ENCODE results near the gene TRABD2A.

The TRABD2A gene

DNA sequence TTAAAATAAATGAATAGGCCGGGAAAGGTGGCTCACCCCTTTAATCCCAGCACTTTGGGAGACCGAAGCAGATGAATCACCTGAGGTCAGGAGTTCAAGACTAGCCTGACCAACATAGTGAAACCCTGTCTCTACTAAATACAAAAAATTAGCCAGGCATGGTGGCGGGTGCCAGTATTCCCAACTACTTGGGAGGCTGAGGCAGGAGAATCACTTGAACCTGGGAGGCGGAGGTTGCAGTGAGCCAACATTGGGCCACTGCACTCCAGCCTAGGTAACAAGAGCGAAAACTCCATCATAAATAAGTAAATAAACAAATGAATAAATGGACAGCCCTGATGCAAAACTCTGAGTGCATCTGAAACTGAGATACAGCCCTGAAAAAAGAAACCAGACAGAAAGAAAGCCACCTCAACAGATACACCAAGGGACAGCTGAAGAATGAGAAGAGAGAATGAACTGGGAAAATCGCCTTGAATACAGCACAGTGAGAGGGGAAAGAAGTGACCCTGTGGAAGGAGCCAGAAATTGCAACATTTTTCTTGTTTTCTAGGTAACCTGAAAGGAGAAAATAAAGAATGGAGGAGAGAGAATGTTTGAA, 64.4 kb downstream of the TRABD2A start:
- no peak for DNase-seq (ENCODE audit: low read depth)

DNA sequence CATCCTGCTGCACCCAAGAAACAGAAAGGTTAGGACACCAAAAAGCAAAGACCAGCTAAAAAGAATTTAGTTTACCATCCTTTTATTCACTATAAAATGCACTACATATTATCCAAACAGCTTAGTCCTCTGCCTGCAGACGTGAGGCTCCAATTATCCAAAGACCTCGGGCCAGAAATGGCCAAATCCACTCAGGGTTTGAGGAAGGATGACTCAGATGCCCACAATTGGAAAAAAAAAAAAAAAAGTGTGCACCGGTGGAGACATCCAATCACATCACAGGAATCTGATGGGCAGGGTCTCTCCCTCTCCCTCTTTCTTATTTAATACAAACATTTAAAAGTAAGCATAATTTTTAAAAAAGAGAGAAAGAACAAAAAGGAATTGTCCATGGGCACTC, 65.7 kb downstream of the TRABD2A start:
- peak; percentile 6 for DNase-seq (ENCODE audit: low read depth)

GRCh38 chr2:84811839-84812431, 68.9 kb downstream of the TRABD2A start:
- DNase-seq (ENCODE audit: low read depth): no peak

DNA sequence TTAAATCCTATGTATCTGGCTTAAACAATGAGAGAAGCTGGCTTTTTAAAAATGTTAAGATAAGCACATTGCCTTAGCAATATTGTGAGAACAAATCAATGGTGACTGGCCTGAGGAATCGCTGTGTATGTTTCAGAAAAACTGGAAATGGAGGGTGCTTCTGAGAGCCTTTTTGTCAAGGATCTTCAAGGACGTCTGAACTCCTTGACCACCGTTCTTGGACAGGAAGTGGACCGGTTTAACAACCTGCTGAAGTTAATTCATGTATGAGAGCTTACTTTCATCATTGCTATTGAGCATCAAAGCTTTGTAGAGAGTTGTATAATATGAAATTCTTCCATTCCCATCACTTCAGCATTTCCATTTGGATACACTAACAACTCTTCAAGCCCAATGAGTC, 72.6 kb downstream of the TRABD2A start:
- DNase-seq (ENCODE audit: low read depth): no peak

- peak; percentile 92 for DNase-seq (ENCODE audit: low read depth)
Observed at GRCh38 chr2:84807063-84807485, 73.8 kb downstream of the TRABD2A start.

DNA sequence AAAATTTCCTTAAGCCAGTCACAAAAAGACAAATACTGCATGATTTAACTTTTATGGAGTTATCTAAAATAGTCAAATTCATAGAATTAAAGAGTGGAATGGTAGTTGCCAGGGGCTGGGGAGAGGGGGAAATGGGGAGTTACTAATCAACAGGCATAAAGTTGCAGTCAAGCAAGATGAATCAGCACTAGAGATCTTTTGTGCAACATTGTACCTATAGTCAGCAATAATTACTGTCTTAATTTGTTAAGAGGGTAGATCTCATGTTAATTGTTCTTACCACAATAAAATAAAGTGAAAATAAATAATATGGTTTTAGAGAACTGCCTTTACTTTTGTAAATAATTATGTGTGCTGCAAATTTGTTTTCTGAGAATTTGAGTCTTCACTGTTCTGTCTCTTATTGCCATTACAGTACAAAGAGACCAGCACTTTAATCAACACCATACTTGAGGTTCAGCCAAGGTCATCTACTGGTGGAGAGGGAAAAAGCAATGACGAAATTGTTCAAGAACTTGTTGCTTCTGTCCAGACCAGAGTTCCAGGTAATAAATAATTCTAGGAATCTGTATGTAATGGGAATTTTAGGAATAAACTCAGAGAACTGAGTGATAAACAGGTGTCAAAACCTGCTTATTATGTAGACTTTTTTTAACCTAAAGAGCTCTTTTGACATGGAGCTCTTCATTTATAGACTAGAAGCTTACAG, 75.5 kb downstream of the TRABD2A start:
- DNase-seq (ENCODE audit: low read depth): no peak

GRCh38 chr2:84801811-84802210, 79.1 kb downstream of the TRABD2A start:
- no peak for DNase-seq (ENCODE audit: low read depth)

DNA sequence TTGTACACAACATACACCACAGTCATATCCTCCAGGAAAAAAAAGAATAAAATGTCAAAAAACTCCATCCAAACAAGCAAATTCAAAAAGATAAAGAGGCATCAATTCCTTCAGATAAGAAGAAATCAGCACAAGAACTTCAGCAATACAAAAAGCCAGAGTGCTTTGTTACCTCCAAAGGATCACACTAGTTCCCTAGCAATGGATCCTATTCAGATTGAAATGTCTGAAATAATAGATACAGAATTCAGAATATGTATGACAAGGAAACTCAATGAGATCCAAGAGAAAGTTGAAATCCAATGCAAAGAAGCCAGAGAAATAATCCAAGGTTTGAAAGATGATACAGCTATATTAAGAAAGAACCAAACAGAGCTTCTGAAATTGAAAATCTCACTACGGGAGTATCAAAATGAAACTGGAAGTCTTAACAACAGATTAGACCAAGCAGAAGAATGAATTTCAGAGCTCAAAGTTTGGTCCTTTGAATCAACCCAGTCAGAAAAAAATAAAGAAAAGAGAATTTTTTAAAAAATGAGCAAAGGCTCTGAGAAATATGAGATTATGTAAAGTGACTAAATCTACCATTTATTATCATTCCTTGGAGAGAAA, 80.6 kb downstream of the TRABD2A start:
- no peak for DNase-seq (ENCODE audit: low read depth)

DNA sequence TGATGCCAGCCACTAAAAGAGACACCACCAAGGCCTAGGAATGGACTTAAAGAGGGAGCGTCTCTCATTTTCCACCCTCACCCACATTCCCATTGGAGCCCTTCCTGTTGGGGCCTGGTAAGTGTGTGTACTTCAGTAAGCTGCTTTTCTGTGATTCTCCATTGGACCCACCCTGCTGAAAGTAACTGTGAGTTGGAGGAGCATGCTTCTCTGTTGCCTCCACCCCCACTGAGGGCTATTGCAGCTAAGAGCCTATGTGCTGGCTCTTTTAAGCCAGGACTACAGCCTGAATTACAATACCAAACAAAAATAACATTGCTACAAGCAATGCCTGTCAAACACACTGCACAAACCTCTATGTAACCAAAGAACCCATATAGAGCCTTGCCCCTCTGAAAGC, 81.1 kb downstream of the TRABD2A start:
- DNase-seq (ENCODE audit: low read depth): no peak

DNA sequence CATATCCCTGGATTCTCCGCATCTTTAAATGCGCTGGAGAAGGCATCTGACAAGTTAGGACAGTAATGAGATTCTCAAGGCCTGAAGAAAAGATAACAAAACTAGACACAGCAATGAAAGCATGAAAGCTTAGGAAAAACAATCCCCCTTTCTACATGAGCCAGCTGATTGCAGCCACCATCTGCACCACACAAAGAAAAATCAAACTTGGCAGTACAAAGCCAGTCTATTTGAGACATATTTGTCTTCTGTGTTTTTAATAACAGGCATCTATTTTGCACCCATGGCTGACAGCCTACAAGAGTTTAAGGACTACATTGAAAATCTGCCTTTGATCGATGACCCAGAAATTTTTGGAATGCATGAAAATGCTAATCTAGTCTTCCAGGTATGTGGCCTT, 83.6 kb downstream of the TRABD2A start:
- no peak for DNase-seq (ENCODE audit: low read depth)

- DNase-seq (ENCODE audit: low read depth): no peak
Observed at GRCh38 chr2:84796798-84797197, 84.1 kb downstream of the TRABD2A start.

- DNase-seq (ENCODE audit: low read depth): no peak
Observed at GRCh38 chr2:84793641-84794040, 87.2 kb downstream of the TRABD2A start.

GRCh38 chr2:84792856-84793522, 87.9 kb downstream of the TRABD2A start:
- no peak for DNase-seq (ENCODE audit: low read depth)

- DNase-seq (ENCODE audit: low read depth): no peak
Observed at GRCh38 chr2:84788498-84788897, 92.4 kb downstream of the TRABD2A start.

DNA sequence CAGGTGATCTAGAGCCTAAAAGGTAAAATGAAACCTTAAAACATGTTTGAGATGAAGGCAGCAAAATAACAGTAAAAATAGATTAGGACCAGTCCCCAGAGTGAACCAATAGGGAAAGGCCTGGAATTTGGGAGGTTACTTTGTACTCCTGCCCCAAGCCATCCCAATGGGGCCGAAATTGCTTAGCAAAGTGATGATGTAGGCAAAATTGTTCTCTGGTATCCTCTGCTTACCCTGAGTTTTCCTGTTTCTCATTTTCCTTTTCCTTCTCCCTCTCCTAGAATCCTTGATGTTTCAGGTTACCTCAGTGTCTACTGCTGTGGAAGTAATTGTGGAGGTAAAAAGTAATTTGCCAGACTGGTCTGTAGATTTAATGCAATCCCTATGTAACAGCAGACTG, 92.9 kb downstream of the TRABD2A start:
- DNase-seq (ENCODE audit: low read depth): no peak

GRCh38 chr2:84786601-84787000, 94.3 kb downstream of the TRABD2A start:
- DNase-seq (ENCODE audit: low read depth): no peak

- DNase-seq (ENCODE audit: low read depth): no peak
Observed at GRCh38 chr2:84785950-84786349, 94.9 kb downstream of the TRABD2A start.

DNA sequence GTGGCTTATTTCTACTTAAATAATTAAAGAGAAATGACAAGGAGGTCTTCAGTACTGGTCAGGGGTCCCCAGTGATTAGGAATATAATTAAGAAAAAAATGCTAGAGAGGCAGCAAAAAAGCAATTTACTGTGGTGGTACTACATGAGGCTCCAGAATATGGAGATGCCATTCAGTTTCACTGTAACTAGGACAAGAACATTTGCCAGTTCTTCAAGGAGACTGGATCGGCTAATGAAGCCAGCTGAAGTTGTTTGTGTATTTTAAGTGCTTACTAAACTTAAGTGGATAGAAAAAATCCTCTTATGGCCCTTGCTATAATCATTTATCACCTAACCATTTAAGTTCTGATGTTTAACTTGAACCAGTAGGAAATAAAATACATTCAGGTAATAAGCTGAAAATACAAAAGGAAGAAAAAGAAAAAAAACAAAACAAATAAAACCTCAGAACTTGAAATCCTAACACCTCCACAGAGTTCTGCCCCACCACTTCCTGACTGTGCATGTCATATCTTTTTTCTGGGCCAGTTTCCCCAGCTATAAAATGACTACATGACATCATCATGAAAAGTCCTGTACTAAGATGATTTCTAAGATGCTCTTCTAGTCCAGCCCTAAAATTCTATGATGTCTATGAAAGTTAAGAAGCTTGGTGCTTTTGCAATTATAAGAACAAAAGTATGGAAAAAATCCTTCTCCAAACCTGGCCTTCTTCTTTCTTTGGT, 98.0 kb downstream of the TRABD2A start:
- no peak for DNase-seq (ENCODE audit: low read depth)

GRCh38 chr2:84781942-84782716, 98.8 kb downstream of the TRABD2A start:
- DNase-seq (ENCODE audit: low read depth): no peak

- no peak for DNase-seq (ENCODE audit: low read depth)
Observed at GRCh38 chr2:84779781-84780180, 101.1 kb downstream of the TRABD2A start.

Measured in HS-5 (cell line).